BE2C (cell line): ENCODE results near the gene LY86.

Experiments
- DNase-seq: peaks from one replicate; pipeline ENCODE4 v3.0.0-alpha.2; 2020
- H3K27me3 ChIP-seq: fragments of 250-450 bp; sonication (Bioruptor Pico); 2 replicates; pipeline ENCODE4 v1.5.1; 2020; ENCODE audit warnings: mild to moderate bottlenecking
- H3K36me3 ChIP-seq: fragments of 250-450 bp; sonication (Bioruptor Pico); 2 replicates; pipeline ENCODE4 v1.5.1; 2020; ENCODE audit warnings: mild to moderate bottlenecking
- H3K4me1 ChIP-seq: fragments of 250-450 bp; sonication (Bioruptor Pico); 2 replicates; pipeline ENCODE4 v1.5.1; 2020
- H3K4me3 ChIP-seq: 2 replicates; pipeline ENCODE4 v1.5.1; 2011; ENCODE audit warnings: low read depth, low read length
- H3K9me3 ChIP-seq: fragments of 250-450 bp; sonication (Bioruptor Pico); 2 replicates; pipeline ENCODE4 v1.5.1; 2020
- TF ChIP-seq, protein P1 (sequence below): IDR thresholded peaks from 2 replicates; pipeline ENCODE4 v1.5.1; 2012; ENCODE audit warnings: mild to moderate bottlenecking, low read depth, low read length

The LY86 gene

GRCh38 chr6:6701864-6702263 lies 113.3 kb downstream of the LY86 start:
- DNase-seq, result peak; percentile 44
- H3K9me3 ChIP-seq, result no peaks in the 10 kb centered on the region
- peaks cover 12% of the 10 kb centered on the region for H3K4me1 ChIP-seq
- H3K36me3 ChIP-seq, result no peaks in the 10 kb centered on the region
- no peak overlapping the region; the same call in 1 of the 2 replicates for H3K4me3 ChIP-seq
- no peaks in the 10 kb centered on the region for H3K27me3 ChIP-seq
- TF ChIP-seq, protein P1, sequence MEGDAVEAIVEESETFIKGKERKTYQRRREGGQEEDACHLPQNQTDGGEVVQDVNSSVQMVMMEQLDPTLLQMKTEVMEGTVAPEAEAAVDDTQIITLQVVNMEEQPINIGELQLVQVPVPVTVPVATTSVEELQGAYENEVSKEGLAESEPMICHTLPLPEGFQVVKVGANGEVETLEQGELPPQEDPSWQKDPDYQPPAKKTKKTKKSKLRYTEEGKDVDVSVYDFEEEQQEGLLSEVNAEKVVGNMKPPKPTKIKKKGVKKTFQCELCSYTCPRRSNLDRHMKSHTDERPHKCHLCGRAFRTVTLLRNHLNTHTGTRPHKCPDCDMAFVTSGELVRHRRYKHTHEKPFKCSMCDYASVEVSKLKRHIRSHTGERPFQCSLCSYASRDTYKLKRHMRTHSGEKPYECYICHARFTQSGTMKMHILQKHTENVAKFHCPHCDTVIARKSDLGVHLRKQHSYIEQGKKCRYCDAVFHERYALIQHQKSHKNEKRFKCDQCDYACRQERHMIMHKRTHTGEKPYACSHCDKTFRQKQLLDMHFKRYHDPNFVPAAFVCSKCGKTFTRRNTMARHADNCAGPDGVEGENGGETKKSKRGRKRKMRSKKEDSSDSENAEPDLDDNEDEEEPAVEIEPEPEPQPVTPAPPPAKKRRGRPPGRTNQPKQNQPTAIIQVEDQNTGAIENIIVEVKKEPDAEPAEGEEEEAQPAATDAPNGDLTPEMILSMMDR, result no peak

- Histone ChIP-seq H3K4me1 (peaks cover 12% of the 10 kb centered on the region), H3K4me3 (no peak overlapping the region), H3K9me3 (no peaks in the 10 kb centered on the region), H3K36me3 (no peaks in the 10 kb centered on the region), H3K27me3 (no peaks in the 10 kb centered on the region)
- TF ChIP-seq, protein P1, result no peak
- no peak for DNase-seq
These were observed 115.2 kb downstream of the LY86 start for GRCh38 chr6:6703699-6704098.
